Stimulated activated CD4-positive, alpha-beta T cell treated with anti-CD3 and anti-CD28 coated beads, Interleukin-1b, Interleukin-23, amount 100 ng/mL, for 1 hour (primary cell): ENCODE results near the gene KIAA1191.
"Not testable (repeated sequence)": the region's sequence is repeated elsewhere in the genome, so short reads cannot be mapped to it uniquely, and the experiment has no call there.

ENCODE experiments used
- DNase-seq, 2 donors: peaks; one replicate each; pipeline ENCODE4 v3.0.0-alpha.2; 2020; ENCODE audit warnings: low read depth in 2 of 2

Gene KIAA1191

GRCh38 chr5:176317534-176318374 lies 43.8 kb downstream of the KIAA1191 start:
- DNase-seq = no peak

GRCh38 chr5:176305356-176305755 lies 56.2 kb downstream of the KIAA1191 start:
- not testable (repeated sequence) for DNase-seq
